GM04504 (cell line): Measurements from ENCODE around the gene WIPF1.

Experiments used
- DNase-seq: peaks from one replicate; pipeline ENCODE4 v3.0.0-alpha.2; 2012; ENCODE audit warnings: low read depth

The WIPF1 gene

DNA sequence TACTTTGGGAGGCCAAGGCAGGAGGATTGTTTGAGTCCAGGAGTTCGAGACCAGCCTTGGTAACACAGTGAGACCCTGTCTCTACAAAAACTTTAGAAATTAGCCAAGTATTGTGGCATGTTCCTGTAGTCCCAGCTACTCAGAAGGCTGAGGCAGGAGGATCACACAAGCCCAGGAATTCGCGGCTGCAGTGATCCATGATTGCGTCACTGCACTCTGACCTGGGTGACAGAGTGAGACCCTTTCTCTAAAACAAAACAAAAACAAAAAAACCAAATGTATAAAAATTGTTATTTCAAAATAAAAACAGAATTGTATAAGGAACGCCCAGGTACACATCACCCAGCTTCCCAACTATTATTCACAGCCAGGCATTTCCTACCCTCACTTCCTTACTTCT is 56.7 kb downstream of the WIPF1 start:
- DNase-seq, result no peak

DNA sequence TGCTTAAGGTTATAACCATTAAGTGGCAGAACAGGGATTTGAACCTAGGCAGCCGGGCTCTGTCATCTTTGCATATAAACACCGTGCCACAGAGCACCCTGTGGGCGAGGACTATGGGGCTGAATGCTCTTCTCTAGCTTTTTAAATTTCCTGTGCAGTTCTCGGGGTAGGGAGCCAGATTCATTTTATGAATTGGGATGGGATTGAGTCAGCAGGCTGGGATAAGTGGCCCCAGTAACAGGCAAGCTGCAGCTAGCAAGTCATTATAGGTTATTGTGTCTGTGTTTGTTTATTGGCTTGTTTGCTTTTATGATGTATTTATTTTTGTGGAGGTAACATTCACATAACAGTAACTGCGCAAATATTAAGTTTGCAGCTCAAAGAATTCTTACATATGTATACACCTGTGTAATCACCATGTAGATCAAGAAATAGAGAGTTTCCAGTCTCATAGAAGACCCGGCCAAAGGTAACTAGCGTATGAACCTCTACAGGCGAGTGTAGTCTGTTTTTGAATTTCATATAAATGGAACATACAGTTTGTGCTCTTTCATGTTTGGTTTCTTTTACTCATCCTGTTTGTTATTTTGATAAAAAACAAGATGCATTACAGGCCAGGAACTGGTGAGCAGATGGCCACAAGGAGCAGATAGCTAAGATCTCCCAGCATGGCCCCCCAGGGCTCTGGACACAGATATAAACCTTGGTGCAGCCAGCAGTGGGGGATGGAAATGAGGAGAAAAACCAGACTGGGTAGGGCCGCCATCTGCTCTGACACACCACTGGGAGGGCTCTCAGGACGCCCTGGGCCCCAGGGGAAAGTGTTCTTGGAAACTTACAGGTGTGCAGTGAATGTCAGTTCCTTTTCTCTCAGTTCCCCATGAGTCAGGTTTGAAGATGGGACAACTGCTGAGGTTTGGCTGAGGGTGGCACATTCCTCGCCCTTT is 61.6 kb downstream of the WIPF1 start:
- no peak for DNase-seq

DNA sequence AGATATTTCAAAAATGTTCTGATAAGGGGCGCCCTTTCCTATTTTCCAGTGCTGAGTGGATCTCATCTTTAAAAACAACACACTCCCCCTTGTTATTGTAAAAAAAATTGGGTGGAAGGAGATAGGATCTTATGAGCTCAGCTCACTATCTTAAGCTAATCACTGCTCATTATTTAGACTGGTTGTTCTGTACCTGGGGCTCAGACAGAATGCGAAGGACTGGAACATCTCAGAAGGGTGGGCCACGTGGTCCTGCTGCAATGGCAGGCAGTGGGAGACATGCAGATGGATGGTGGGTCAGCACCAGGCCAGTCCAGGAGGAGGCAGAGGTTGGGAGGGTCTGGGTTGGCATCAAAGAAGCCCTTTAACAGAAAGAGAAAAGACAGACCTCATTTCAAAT is 62.5 kb downstream of the WIPF1 start:
- DNase-seq, result no peak

GRCh38 chr2:174529916-174530315 is 67.7 kb downstream of the WIPF1 start:
- no peak for DNase-seq

- DNase-seq, result no peak
Observed at GRCh38 chr2:174527959-174528358, 69.6 kb downstream of the WIPF1 start.

- no peak for DNase-seq
Observed at GRCh38 chr2:174527101-174527721, 70.4 kb downstream of the WIPF1 start.

GRCh38 chr2:174524527-174524926 is 73.1 kb downstream of the WIPF1 start:
- no peak for DNase-seq

- DNase-seq, result no peak
Observed at GRCh38 chr2:174522553-174522952, 75.1 kb downstream of the WIPF1 start.

- no peak for DNase-seq
Observed at GRCh38 chr2:174518395-174518794, 79.2 kb downstream of the WIPF1 start.

DNA sequence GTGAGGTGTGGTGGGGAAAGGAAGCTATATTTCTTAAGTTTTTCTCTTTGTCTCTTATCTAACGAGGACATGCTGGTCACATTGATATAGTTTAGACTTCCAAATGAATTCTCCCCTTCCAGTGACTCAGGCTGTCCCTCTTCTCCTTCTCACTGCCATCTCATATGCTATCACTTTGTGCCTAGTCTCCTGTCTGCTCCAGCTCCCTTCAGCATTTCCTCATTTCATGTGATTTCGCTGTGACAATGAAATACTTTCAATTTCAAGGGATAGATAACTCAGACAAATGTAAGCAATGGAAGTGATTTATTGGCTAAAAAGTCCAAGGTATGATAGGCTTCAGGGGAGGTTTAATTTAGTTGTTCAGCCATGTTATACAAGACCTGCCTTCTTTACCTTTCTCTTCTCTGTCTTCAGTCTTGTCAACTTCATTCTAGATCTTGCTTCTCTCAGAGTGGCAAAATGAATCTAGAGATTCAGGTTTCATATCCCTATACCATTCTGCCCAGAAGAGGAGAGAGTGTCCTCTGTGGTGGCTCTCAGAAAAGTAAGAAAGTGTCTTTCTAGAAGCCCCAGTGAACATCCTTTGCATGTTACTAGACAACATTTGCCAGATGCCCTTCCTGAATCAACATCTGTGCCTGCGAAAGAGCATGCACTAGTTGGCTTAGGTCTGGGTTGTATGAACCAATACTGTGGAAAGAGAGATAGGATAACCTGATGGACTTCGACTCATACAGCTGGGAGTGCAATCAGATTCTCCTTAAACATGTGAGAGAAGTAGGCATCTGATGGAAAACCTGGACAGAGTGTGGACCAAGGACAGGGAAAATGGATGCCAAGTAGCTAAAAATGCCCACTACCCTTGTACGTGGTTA is 80.9 kb downstream of the WIPF1 start:
- no peak for DNase-seq

DNA sequence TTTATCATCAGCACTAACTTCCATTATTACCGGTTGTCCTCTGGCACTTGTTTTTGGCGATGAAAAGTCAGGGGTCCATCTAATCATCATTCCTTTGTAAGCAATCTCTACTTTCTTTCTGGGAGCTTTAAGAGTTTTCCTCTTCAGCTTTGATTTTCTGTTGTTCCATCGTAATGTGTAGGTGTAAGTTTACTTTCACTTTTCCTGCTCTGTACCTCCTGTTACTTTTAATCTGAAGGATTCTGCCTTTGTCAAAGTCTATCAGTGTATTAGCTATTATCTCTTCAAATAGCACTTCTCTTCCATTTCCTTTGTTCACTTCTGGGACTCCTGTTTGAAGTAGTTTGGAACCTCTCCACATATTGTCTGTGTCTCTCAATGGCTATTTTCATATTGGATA is 85.3 kb downstream of the WIPF1 start:
- DNase-seq, result no peak

DNA sequence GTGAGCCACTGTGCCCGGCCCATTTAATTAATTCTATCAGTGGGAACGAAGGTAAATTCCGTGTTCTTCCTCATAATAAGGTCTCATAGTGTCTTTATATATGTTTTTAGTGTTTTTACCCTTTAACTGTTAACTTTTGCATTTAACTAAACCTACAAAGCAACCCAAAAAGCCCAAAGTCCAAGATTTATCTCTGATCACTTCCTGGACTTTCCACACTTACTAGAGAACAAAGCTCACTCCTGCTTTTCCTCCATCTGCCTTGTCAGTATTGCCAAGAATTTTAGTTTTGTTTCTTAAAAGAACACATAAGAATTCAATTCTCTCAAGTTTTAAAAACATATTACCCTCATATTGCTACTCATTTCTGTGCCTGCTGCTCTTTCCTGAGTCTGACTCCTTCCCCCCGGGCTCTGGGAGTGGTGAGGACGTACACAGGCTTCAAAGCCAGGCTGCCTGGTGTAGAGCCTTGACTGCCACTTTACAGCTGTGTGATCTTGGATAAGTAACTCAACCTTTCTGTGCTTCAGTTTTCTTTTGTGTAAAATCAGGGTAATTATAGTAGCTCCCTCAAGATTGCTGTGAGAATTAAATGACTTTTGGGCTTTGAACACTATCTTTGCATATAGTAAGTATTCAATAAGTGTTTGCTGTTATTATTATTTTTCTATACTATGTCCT is 85.9 kb downstream of the WIPF1 start:
- no peak for DNase-seq

- no peak for DNase-seq
Observed at GRCh38 chr2:174510583-174511189, 86.9 kb downstream of the WIPF1 start.
